GM12892 (cell line): ENCODE results near the gene RNASE11.

ENCODE experiments used
- POLR2A ChIP-seq: IDR thresholded peaks from 2 replicates; pipeline ENCODE4 v1.6.1; 2011; ENCODE audit warnings: low read depth, low read length, control low read depth
- TAF1 ChIP-seq: IDR thresholded peaks from 2 replicates; pipeline ENCODE4 v1.6.1; 2011; ENCODE audit warnings: low read depth, mild to moderate bottlenecking, control low read depth, low read length, borderline replicate concordance

GRCh38 chr14:20609215-20610001 is 21.6 kb upstream of the RNASE11 start:
- TF ChIP-seq POLR2A: no peak
- TF ChIP-seq TAF1: no peak
